Right renal cortex interstitium (tissue), 3 donors: ENCODE results near the gene DHRS7. TPM values are rescaled to one million over a fixed set of nuclear protein-coding genes. Genes with fewer than 3 reads are reported as not detected.

ENCODE experiments used
- DNase-seq, 3 donors: peaks; one replicate each; pipeline ENCODE4 v3.0.0-alpha.2; 2013; ENCODE audit warnings: low read depth in 3 of 3, low spot score in 2 of 3
- polyA plus RNA-seq, 3 donors: library from polyadenylated mRNA; unstranded; fragments of 120-200 nt; gene quantifications; one replicate each; pipeline ENCODE4 v1.2.1, GENCODE V29; 2013; ENCODE audit not compliant: insufficient read length in 3 of 3

Gene DHRS7
- 100 to 1,000 TPM in 1 of 3 donors, 10 to 100 TPM in 2; 65.9 to 103 (median 86.2) TPM for polyA plus RNA-seq

GRCh38 chr14:60164712-60165546 lies at the start of gene DHRS7:
Gene DHRS7 (minus strand): TSS chr14:60165398. CDS start chr14:60165309, 89 bp downstream.
- peak in 2 of 3 donors; percentile 65 to 75 for DNase-seq

GRCh38 chr14:60214415-60215126 lies 49.4 kb upstream of the DHRS7 start:
- no peak for DNase-seq

GRCh38 chr14:60214003-60214402 lies 48.8 kb upstream of the DHRS7 start:
- DNase-seq = no peak

- DNase-seq = no peak
Observed at GRCh38 chr14:60212503-60213371, 47.5 kb upstream of the DHRS7 start.

- DNase-seq = no peak
Observed at GRCh38 chr14:60211153-60211552, 46.0 kb upstream of the DHRS7 start.

GRCh38 chr14:60210703-60211102 lies 45.5 kb upstream of the DHRS7 start:
- DNase-seq = no peak

- no peak for DNase-seq
Observed at GRCh38 chr14:60206837-60207533, 41.8 kb upstream of the DHRS7 start.

- no peak for DNase-seq
Observed at GRCh38 chr14:60206249-60206670, 41.1 kb upstream of the DHRS7 start.

- DNase-seq = no peak
Observed at GRCh38 chr14:60204843-60205774, 39.9 kb upstream of the DHRS7 start.

- DNase-seq = no peak
Observed at GRCh38 chr14:60204104-60204842, 39.1 kb upstream of the DHRS7 start.

GRCh38 chr14:60199321-60199720 lies 34.1 kb upstream of the DHRS7 start:
- DNase-seq = no peak

- DNase-seq = no peak
Observed at GRCh38 chr14:60197629-60198303, 32.6 kb upstream of the DHRS7 start.

- DNase-seq = no peak
Observed at GRCh38 chr14:60196291-60196690, 31.1 kb upstream of the DHRS7 start.

GRCh38 chr14:60195179-60195810 lies 30.1 kb upstream of the DHRS7 start:
- DNase-seq = no peak

GRCh38 chr14:60189923-60190840 lies 25.0 kb upstream of the DHRS7 start:
- DNase-seq = no peak

GRCh38 chr14:60188696-60189095 lies 23.5 kb upstream of the DHRS7 start:
- no peak for DNase-seq
